Esophagus mucosa (tissue), 1 donor: ENCODE data around the gene ACOT12. TPM values are rescaled to one million over a fixed set of nuclear protein-coding genes. Genes with fewer than 3 reads are reported as not detected.
A peak's percentile ranks its signal among the peaks of the same experiment; 100 is the strongest.
"Not testable (repeated sequence)": the region's sequence is repeated elsewhere in the genome, so short reads cannot be mapped to it uniquely, and the experiment has no call there.

Source experiments
- ATAC-seq: fragments of 200-7000 bp; cut with Tn5 transposase; one replicate; pipeline ENCODE4 v1.9.1; 2020
- total RNA-seq: library from RNA; stranded (reverse); gene quantifications from one replicate; pipeline ENCODE4 v1.2.4, GENCODE V29; 2023
- donor health status: DM: yes; HTN: yes; CAD: no.

ACOT12 gene
- total RNA-seq, 1 donor from 2014 or later = not detected

DNA sequence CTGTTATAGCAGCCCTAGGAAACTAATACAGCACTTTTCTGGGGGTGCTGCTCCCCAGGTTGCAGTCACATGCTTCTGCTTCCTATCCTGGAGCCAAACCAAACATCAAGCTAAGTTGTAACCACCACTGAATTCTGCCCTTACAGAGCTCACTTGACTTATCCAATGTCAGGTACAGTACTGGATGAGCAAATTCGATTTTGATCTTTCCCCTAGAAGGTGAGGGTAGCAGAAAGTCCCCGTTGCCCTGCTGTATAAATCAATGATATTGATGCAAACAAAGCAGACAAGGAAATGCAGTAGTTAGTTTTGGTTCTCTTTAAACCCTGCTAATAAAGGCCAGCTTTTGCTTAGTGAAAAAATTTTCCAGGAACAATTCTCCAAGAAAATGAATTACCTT is 56.1 kb downstream of the ACOT12 start:
- no peak for ATAC-seq

GRCh38 chr5:81336556-81336955 is 57.4 kb downstream of the ACOT12 start:
- no peak for ATAC-seq

DNA sequence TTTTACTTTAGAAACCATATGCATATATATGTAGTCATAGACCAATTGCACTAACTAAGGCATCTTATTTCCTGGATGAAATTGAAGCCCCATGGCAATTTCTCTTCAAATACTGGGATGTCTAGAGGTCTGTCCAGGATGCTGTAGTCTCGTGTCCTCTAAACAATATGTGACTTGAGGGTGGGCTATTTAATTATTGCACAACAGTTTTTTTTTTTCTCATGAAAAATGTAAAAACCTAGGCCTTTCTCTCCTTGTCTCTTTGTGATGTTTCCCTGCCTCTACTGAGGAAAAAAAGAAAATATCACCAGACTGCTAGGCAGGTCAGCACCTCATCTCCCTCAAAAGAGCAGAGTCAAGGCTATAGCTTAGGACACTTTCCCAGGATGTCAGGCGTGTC is 58.0 kb downstream of the ACOT12 start:
- ATAC-seq = no peak

DNA sequence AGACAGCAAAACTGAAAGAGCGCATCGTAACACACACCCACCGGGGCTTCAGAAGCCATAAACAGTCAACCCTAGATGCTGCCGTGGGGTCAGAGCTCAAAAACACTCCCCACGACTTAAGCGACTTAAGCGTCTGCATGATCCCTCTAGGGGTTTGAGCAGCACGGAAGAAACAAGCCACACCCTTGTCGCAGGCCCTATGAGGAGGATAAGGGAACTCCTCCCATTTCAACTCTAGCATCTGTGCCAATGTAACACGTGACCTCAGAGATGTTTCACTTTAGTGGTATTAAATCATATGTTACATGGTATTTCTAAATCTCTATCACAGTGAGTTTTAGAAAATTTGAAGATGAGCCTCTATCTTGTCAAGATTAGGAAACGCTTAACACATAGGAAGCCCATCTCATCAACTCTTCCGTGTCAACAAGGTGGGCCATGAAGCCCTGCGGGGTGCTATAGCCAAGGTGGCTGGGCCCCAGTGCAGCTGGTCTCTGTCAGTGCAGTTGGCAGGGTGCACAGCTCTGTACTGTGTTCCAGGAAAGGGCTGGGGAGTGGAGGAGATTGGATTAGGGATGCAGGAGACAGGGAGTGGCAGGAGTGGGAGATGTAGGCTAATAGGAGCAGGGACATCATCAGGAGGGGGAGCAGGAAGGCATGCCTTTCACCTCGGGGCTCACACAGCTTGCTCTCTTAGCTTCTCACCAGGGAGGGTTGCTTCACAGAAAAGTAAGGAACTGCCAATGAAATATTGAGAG is 59.5 kb downstream of the ACOT12 start:
- ATAC-seq = no peak

DNA sequence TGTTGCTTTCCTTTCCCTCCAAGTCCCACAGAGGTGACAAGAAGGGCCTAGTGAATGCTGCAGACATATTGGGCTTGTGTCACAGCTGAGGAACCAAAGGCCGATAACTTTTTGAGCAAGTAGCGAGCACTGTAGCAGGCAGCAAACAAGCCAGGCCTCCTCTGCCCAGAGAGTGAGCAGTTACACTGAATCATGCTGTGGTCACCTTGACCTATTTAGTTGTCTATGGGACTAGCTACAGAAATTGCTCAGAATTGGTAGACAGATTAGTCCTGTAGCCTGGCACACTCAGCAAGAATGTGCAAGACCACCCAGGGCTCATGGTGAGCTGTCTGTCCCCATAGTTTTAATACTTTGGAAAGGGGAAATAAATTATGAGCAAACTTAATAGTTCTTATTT is 67.4 kb downstream of the ACOT12 start:
- no peak for ATAC-seq

- no peak for ATAC-seq
Measured at GRCh38 chr5:81317536-81317935, 76.4 kb downstream of the ACOT12 start.

DNA sequence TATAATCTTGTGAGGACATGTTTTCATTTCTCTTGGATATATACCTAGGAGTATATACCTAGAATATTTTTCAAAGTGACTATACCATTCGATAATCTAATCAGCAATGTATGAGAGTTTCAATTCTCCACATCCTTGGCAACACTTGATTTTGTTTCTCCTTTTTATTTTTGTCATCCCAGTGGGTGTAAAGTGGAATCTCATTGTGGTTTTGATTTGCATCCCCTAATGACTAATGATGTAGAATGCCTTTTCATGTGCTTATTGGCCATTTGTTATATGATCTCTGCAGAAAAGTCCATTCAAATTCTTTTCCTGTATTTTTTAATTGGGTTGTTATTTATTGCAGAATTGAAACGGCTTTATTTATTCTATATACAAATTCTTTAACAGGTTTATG is 77.4 kb downstream of the ACOT12 start:
- ATAC-seq = no peak

- ATAC-seq = no peak
Measured at GRCh38 chr5:81315830-81316229, 78.1 kb downstream of the ACOT12 start.

- ATAC-seq = no peak
Measured at GRCh38 chr5:81315336-81315735, 78.6 kb downstream of the ACOT12 start.

- no peak for ATAC-seq
Measured at GRCh38 chr5:81314581-81314980, 79.4 kb downstream of the ACOT12 start.

- ATAC-seq = no peak
Measured at GRCh38 chr5:81313686-81314085, 80.2 kb downstream of the ACOT12 start.

GRCh38 chr5:81313278-81313677 is 80.7 kb downstream of the ACOT12 start:
- ATAC-seq = no peak

GRCh38 chr5:81310402-81311063 is 83.4 kb downstream of the ACOT12 start:
- no peak for ATAC-seq

DNA sequence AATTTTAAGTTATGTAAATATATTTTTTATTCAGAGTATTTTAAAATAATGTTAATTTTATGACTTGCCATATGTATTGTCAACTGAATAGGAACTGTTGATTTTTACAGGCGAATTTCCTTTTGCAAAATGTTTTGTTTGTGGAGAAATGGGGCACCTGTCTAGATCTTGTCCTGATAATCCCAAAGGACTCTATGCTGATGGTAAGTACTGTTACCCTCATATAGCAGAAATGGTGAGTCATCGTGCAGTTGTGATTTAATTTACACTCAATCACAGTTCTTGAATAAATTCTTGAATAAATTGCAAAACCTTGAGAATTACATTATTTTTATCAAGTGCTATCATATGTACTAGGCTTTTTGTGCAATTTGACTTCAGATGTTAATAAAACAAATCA is 85.1 kb downstream of the ACOT12 start:
- ATAC-seq = no peak

GRCh38 chr5:81305785-81306184 is 88.1 kb downstream of the ACOT12 start:
- ATAC-seq = no peak

GRCh38 chr5:81303563-81303962 is 90.4 kb downstream of the ACOT12 start:
- ATAC-seq = no peak

GRCh38 chr5:81302596-81302995 is 91.3 kb downstream of the ACOT12 start:
- no peak for ATAC-seq

DNA sequence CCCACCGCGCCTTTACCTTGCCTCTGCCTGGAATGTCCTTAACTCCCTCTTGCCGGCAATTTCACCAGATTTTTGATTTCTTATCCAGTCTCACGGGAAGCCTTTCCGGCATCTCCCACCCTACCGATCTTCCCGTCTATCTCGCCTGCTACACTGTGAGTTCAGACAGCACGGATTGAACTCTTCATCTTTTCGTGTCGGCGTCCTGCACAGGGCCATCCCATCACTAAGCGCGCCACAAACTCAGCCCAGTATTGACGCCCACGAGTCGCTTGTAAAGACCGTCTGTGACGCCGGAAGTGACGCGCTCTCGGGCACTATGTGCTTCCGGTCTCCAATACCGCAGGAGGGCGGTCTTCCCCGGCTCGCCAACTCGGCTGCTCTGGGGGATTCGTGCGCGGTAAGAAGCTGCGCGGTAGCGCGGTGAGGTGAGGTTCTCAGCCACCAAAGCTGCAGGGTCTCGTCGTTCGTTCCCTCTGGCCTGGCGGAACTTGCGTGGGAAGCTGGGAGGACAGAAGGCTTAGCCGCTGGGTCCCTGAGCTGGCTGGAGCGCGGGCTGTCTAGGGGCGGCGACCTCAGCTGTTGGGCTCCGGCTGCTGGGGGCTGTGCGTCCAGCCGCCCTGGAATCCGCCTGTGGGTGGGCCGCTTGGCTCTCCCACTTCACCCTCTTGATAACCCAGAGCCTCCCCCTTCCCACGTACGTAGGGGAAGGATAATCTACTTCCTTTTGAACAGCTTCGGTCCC is 92.5 kb downstream of the ACOT12 start, which contains the start of gene ZCCHC9:
ZCCHC9 (plus strand) TSS at position 317 of the 745 bp plus-strand sequence. CDS start 3,171 bp downstream, outside the sequence.
- peak; percentile 99 for ATAC-seq

GRCh38 chr5:81300921-81301270 is 93.0 kb downstream of the ACOT12 start:
- no peak for ATAC-seq

- ATAC-seq = no peak
Measured at GRCh38 chr5:81297531-81297930, 96.4 kb downstream of the ACOT12 start.

- ATAC-seq = not testable (repeated sequence)
Measured at GRCh38 chr5:81294021-81294420, 99.9 kb downstream of the ACOT12 start.

DNA sequence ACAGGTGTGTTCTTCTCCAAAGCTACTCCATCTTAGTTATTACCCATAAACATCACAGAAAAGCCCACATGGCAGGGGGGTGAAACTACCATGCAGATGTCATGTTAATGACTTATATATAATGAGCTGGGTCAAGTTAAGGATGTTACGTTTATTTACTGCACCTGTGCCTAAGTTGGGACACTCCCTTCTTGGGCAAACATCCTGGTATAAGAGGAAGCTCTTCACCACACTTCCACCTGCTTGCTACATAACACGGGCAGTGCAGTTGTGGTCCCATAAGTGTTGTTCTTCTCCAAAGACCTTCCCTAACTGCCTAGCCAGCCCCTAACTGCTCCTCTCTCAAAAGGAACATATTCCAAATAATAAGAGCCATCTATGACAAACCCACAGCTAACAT is 101.8 kb downstream of the ACOT12 start:
- peak; percentile 55 for ATAC-seq

- ATAC-seq = no peak
Measured at GRCh38 chr5:81290146-81290545, 103.8 kb downstream of the ACOT12 start.

DNA sequence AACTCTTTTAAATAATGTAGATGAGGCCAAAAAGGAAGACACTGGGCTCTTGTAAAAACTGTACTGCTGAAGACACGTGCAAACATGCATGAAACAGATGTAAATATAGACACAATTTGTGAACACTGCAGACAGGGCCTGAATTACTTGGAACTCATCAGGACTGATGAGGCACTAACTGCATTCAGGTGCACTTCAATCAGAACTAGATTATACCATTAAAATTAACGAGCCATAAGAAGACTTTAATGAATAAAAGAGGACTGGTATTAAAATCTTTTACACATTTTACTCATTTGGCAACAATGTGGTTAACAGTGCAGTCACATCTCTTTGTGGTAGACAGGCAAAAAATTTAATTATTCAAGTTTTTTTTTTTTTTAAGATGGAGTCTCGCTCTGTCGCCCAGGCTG is 105.9 kb downstream of the ACOT12 start:
- ATAC-seq = no peak
